ENCODE data around the gene LSP1.
"Not testable (repeated sequence)": the region's sequence is repeated elsewhere in the genome, so short reads cannot be mapped to it uniquely, and the experiment has no call there.

Gene LSP1

DNA sequence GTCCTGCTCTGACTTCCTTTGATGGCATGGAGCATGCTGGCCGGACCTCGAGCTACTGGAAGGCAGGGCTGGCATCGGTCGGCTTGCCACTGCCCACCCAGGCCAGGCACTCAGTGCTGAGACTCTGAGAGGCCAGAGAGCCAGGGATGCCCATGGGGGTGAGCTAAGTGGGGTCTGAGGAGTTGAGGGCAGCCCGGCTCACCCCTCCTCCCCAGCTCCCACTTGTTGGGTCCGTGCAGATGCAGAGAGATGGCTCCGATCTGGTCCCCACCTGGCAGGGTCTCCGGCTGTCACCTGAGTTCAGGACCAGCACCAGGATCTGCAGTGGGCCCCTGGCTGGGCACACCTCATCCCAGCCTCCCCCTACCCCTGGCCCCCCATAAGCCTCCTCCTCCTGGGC, 13.3 kb downstream of the LSP1 start:
- DNase-seq = no peak

DNA sequence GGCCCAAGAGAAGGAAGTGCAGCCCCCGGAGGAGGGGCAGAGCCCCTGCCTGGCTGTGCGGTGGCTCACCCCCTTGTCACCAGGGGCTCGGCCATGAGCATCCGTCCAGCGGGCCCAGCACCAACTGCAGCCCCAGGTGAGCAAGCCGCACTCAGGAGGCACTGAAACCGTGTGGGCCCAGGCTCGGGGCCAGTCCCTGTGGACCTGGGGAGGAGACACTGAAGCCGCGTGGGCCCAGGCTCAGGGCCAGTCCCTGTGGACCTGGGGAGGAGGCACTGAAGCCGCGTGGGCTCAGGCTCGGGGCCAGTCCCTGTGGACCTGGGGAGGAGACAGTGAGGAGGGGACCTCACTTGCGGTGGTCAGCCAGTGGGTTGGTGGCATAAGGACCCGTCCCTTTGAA, 13.9 kb downstream of the LSP1 start:
- no peak for DNase-seq

DNA sequence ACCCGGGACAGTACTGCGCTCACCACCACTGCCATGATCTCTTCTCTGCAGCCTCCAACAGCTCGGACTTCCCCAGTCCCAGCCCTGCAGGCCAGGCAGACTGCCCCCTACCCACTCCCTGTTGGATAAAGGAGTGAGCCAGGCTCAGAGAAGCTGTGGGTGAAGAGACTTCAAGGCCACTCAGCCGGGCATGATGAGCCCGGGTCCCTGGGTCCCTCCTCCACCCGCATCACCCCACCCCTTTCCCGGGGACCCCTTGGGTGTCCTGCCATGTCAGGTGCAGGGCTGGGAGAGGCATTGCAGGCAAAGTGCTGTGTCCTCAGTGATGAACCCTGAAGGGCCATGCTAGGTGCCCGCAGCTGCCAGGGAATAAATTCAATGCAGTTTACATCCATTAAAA, 14.5 kb downstream of the LSP1 start:
- no peak for DNase-seq

DNA sequence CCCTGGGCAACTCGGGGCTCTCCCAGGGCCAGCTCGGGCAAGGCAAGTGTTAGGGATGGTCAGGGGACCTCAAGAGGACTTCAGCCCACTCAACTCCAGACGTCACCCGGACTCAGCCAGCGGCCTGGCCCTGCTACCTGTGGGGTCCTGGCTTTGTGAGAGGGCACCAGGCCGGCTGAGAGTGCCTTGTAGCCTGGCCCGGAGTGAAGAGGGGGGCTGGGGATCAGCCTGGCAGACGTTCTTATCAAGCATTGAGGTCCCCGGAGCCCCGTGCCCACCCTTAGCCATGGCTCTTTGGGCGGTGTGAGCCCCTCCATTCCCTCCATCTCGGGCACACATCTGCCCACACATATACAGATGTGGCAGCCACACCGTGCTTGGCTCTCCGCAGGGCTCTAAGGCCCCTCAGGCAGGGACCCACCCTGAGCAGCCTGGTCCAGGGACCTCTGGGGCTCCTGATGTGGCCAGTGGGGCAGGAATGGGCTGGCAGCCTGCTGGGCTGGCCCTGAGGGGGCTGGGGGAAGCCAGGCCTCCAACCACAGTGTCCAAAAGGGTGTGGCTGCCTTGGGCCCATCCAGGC, 15.3 kb downstream of the LSP1 start:
- no peak for DNase-seq

DNA sequence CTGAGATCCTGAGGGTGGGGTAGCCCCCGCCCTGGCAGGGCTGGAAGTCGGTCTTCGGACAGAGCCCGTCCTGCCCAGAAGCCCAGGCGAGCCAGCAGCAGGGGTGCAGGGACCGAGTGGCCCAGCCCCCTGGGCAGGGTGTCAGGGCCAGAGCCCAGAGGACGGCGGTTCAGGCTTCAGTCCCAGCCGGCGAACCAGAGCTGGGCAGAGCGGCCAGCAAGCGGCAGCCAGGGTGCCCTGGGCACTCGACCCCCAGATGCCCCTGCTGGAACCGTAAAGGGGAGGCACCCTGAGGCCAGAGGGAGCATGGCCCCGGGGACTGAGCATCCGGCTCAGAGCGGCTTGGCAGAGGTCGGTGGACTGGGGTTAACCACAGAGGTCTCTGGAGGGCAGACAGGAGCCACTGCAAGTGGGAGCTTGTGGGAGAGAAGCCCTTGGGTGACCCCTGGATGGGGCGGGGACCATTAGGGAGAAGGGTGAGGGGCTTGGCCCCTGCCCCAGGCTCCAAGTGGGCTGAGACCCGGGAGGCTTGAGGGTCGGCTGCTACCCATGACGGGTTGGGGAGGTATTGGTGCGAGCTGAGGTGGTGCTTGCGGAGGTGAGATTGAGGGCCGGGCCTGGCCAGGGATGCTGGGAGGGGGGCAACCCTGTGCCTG, 15.9 kb downstream of the LSP1 start:
- DNase-seq = no peak

DNA sequence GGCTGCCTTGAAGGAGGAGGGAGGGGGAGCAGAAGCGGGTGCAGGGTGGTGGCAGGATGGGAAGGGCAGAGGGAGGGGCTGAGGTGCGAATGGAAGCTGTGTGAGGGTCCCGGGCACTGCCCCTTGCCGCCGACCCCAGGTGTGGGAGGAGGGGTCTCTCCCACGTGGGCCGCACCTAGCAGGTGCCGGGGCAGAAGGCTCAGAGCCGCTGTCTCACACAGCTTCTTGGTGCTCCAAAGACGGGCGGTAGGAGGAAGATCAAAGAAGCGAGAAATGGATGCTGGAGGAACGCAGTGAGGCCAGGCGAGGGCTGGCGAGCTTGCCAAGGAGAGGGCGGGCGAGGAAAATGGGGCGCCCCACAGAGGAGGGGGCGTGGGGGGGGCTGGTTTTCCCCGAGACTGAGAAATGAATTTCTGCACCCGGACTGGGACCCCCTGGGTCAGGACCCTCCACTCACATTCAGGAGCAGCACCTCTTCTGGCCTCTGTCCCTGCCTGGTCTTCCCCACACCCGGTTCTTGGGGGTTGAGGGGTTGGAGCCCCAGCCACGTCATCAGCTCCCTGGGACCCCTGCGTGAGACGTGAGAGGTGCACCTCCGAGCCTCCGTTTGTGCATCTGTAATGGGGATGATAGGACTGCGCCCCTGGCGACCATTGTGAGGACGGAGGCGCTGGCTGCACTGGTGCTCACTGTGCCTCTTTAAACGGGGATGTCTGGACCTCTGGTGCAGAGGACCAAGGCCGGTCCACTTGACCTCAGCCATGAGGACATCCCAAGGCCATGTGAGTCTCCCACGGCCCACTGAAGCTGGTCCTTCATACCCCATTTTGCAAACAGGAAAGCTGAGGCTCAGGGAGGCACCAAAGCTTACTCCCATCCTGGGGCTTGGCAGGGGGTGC, 16.8 kb downstream of the LSP1 start:
- no peak for DNase-seq

DNA sequence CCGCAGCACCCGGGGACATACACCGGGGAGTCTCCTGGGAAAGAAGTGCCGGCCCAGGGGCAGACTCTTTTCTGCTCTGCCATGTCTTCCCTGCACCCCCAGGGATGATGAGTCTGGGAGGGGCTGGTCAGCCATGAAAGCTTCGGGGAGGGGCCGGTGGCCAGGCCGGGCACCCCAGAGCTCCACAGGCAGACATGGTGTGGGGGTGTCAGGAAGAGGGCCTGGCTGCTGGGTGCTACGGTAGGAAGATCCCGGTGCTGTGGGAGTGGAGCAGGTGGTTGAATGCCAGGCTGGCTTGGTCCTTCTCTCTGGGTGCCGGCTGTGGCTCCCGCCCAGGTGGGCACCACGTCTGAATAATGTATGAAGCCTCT, 17.4 kb downstream of the LSP1 start:
- no peak for DNase-seq

DNA sequence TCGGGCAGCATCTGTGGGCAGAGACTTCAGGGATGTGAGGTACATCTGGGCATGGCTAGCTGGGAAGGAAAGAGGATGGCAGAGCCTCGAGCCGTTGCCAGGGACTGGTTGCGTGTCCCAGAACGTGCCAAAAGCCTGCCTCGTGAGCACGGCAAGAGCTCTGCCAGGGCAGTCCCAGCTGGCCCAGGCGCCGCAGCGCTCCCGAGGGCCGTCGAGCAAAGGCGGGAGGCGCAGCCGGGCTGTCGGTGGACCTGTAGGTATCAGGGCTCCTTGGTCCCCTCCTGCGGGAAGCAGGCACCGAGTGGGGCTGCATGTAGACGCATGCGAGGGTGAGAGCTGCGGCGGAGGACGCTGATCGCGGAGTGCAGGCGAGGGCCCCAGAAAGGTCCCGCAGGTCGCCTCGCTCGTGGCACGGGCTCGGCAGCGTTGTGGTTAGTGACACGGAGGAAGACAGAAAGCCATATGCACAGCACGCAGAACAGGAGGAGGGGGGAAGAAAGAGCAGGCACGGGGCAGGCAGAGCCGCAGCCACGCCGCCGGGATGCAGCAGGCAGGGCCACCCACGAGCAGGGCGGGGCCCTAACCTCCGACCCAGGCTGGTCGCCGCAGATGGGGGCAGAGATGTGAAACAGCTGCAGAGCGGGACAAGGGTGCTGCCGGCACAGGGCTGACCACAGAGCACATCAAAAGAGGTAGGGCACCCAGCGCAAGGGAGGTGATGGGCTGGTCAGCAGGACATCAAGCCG, 18.0 kb downstream of the LSP1 start:
- DNase-seq = peak; percentile 40 to 49

DNA sequence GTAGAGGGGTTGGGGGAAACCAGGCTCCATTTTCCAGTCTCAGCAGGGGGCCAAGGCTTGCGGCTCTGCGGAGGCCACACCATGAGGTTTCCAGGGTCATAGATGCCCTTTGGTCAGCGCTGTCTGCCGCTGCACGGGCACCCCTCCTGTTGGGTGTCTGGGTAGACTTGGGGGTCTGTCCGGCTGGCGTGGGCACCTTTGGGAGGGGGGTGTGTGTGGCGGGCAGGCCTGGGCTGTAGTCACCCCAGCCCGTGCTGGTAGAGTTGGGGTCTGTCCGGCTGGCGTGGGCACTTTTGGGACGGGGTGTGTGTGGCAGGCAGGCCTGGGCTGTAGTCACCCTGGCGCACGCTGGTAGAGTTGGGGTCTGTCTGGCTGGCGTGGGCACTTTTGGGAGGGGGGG, 18.6 kb downstream of the LSP1 start:
- DNase-seq = no peak

DNA sequence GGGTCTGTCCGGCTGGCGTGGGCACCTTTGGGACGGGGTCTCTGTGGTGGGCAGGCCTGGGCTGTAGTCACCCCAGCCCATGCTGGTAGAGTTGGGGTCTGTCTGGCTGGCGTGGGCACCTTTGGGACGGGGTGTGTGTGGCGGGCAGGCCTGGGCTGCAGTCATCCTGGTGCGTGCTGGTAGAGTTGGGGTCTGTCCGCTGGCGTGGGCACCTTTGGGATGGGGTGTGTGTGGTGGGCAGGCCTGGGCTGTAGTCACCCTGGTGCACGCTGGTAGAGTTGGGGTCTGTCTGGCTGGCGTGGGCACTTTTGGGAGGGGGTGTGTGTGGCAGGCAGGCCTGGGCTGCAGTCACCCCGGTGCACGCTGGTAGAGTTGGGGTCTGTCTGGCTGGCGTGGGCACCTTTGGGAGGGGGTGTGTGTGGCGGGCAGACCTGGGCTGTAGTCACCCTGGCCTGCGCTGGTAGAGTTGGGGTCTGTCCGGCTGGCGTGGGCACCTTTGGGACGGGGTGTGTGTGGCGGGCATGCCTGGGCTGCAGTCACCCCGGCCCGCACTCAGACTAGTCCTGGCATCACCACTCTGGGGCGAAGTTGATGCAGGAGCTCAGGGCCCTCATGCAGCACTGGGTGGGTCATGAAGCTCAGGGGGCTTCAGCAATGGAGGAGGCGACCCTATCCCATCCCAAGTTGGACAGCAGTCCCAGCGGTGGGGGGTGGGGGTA, 19.5 kb downstream of the LSP1 start:
- no peak for DNase-seq

DNA sequence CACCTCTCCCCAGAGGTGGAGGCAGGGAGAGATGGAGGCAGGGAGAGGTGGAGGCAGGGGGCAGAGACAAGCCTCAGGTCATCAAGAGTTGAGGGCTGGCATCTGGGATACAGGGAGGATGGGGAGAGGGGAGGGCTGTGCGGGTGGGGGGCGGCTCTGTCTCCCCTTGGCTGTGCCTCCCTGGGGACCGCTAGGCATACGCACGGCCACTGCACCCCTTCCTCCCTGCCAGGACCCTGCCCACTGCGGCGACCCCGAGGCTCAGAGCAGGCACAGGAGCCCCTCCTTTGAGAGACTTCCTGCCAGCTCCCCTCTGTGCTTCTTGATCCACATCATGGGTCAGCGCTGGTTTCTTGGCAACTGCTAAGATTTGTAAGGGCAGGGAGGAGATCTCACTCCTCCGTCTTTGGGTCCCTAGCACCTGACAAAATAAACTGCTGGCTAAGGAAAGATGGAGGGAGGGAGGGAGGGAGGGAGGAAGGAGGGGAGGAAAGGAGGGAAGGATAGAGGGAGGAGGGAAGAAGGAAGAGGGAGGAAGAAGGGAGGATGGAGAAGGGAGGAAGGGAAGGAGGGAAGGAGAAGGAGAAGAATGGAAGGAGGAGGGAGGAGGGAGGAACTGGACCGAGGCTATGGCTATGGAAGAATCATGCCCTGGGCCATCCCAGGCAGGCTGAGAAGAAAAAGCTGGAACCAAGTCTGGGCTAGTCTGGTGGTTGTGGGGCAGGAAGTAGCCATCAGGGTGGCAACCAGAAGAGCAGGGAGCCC, 20.3 kb downstream of the LSP1 start:
- DNase-seq = peak in 1 of 2 donors; percentile 0

DNA sequence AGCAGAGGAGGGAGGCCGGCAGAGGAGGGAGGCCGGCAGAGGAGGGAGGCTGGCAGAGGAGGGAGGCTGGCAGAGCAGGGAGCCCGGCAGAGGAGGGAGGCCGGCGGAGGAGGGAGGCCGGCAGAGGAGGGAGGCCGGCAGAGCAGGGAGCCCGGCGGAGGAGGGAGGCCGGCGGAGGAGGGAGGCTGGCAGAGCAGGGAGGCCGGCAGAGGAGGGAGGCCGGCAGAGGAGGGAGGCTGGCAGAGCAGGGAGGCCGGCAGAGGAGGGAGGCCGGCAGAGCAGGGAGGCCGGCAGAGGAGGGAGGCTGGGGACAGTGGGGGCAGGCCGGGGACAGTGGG, 20.9 kb downstream of the LSP1 start:
- not testable (repeated sequence) for DNase-seq

DNA sequence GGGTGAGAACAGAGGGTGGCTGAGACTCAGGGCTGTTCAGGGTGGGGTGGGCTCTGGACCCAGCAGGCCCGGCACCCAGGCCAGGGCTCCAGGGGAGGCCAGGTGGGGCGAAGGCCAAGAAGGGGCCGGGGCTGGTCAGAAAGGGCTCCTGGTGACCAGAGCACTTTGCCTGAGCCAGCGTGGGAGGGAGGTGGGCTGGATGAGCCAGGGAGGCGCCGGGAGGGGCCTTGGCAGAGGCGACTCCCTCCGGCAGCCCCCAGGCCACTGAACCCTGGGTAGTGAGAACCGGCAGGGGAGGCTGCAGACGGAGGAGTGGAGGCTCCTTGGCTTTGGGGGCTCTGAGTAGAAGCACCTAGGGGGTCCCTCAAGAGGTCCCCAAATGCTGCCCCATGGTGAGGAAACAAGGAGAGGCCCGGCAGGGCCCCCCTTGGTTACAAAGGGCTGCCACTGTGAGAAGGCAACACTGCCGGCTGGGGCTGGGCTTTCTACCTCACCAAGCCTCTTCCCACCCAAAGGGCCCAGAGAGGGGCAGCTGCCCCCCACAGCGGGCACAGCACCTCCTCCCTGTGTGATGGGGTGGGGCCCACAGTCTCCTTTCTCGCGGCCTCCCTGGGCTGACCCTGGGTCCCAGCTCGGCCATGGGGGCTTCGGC, 21.7 kb downstream of the LSP1 start:
- not testable (repeated sequence) for DNase-seq

DNA sequence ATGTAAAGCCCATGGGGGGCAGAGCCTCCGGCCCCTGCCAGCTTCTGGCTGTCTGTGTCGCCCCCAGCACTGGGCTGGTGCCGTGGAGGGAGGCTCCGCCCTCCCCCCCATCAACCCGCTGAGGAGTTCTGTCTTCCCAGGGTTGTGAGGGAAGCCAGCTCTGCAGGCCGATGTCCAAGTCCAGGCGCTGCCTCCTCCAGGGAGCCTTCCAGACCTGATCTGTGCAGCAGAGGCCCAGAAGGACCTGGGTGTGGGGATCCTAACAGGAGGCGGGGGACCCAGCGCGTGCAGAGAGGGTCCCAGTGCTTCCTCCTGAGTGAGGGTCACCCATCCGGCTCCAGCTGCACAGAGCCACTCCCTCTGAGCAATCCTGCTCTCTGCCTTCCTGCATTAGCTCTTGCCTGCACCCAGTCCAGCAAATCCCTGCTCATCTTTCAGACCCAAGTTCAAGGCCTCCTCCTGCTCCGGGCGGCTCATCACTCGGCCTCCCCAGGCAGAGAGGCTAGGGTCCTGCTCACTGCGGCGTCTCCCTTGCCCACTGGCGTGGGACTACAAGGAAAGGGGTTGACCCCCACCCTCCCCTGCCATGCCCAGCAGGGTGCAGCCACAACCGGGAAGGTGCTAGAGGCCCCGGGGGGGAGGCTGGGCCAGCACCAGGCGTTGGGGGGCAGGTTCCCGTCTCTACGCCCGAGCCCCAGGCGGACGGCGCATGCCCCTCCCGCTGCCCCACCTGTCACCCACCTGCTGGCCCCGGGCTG, 22.4 kb downstream of the LSP1 start:
- DNase-seq = no peak

DNA sequence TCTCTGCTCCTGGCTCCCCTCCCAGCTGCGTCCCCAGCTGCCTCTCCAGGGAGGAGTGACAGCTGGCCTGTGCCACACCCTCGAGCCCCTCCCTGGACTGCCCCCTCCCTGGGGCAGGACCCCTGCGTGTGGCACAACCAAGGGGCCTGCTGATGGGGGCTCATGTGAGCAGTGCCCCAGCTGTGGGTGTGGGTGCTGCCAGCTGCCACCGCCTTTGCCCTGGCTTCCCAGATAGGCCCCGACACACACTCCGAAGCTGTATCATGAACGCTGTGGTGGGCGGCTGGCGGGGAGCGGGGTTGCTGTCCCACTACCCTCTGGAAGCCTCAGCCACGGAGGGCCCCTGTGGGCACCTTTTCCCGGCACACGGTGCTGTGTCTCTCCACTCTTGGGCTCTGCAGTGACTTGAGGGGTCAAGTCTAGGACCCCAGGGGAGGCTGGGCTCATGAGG, 23.0 kb downstream of the LSP1 start:
- DNase-seq = not testable (repeated sequence)

DNA sequence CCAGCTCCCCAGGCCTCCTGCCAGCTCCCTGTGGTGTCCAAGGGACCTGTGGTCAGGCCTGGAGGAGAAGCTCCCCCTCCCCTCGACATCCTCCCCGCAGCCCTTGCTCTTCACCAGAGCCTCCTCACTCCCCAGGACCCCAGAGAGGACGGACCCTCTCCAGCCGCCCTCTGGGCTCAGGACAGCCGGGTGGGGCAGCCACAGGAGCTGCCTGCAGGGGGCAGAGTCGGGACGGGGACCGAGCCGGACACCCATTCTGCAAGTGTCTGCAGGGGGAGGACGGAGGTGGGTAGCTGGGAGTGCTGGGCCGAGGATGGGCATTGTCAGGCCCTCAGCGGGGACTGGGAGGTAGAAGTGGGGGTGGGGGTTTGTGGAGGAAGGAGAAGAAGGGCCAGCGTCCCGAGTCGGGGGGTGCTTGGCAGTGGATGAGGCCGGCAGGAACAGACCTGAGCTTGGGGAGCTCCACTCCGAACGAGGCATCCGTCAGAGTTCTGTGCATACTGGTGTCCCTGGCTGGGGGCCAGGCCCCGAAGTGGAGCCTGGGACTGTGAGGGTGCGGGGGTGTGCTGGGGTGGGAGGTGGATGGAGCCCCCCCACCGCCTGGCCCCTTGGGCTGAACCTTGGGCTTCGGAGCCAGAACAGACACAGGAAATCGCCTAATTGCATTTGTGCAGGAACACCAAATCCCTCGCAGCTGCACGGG, 23.6 kb downstream of the LSP1 start:
- peak in 1 of 2 donors; percentile 42 for DNase-seq

DNA sequence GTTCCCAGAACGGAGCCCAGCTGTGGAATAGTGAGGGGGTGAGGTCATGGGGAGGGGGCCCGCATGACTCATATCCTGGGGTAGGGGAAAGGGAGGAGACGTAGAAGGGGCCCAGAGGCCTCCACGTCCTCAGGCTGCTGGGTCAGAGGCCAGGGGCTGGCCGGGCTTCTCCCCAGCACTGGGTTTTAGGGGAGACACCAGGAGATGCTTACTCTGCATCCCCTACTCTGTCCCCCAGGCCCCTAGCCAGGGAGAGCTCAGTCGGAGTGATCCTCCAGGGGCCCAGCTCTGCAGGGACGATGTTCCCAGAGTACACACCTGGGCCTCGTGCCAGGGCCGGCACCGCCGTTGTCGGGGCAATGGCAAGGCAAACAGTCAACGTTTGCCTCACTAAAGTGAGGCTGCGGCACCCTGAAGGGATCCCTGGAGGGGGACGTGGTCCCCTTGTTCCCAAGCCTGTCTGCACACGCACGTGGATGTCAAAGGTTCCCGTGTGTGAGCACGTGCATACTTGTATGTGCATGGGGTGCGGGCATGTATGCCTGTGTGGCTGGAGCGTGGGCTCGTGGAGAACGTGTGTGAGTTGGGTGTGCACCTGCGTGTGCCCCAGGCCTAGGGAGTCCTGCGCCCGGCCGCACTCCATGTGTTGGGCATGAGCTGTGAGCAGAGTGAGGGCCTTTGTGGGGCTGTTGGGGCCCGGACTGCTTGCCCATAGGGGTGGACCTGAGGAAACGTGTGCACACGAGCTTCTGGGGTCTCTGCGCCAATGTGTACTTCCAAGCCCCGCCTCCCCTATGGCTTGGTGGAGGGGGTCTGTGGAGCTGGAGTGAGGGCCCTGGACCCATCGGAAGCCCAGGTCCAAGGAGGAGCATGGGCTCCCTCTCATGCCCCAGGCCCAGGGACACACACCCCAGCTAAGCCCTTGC, 24.6 kb downstream of the LSP1 start:
- DNase-seq = no peak

DNA sequence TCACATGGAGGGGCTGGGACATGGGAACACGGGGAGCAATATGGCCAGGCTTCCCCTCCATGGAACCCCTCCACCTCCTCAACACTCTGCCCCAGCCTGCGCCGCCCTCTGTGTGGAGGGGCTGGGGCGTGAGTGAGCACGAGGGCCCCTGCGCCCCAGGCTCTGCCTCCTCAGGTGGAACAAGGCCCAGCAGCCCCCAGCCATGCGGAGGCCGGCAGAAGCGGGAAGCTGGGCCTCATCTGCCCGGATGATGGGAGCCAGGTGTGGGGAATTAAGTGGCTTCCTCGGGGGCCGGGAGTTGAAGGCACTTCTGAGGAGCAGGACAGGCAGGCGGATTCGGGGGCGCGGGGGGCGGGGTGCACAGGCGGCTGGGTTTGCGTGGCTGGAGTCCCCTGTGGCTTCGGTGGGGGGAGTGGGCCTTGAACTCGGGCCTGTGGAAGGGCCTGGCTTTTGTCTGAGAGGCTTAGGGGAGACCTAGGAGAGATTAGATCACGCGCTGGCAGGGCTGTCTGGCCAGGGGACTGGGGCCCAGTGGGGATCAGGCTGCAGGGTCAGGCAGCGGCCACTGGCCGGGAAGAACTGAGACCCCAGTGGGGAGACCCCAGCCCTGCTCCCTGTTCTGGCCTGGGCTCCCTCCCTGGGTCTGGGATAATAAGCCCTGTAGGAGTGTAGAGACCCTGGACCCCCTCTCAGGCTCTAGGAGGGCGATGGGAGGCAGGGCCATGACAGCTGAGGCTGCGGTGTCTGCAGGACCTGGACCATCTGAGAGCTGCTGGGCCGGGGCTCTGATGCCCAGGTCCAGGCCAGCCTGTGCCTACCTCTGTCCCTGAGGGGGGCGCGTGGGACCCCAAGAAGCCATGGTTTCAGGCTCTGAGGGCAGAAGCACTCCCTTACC, 25.5 kb downstream of the LSP1 start:
- DNase-seq = no peak

Data from stimulated activated CD4-positive, alpha-beta T cell treated with anti-CD3 and anti-CD28 coated beads, Interleukin-2, amount 100 ng/mL, for 24 hours (primary cell).